Gastroesophageal sphincter (tissue), 4 donors: ENCODE data around the gene RECK. TPM values are rescaled to one million over a fixed set of nuclear protein-coding genes. Genes with fewer than 3 reads are reported as not detected.

Experiments
- ATAC-seq: fragments of 150-250 bp; one replicate; pipeline ENCODE4 v1.9.1; 2016; ENCODE audit warnings: mild to moderate bottlenecking, moderate library complexity
- H3K27ac ChIP-seq, 4 donors: fragments of 200-600 bp; sonication (generic) in 3 of 4; 1 replicate in 3 of 4; 2 replicates in 1 of 4; pipeline ENCODE4 v1.5.1; 2016 to 2019
- H3K27me3 ChIP-seq: fragments of 200-600 bp; sonication (generic); one replicate; pipeline ENCODE4 v1.5.1; 2019
- H3K36me3 ChIP-seq, 2 donors: fragments of 200-600 bp; sonication (generic); one replicate each; pipeline ENCODE4 v1.5.1; 2019; ENCODE audit warnings: control low read depth in 1 of 2
- H3K4me1 ChIP-seq, 3 donors: fragments of 200-600 bp; sonication (generic); 1 replicate in 2 of 3; 2 replicates in 1 of 3; pipeline ENCODE4 v1.5.1; 2016 to 2019; ENCODE audit warnings: control low read depth in 2 of 3
- H3K4me3 ChIP-seq, 2 donors: fragments of 200-600 bp; sonication (generic); one replicate each; pipeline ENCODE4 v1.5.1; 2019; ENCODE audit warnings: mild to moderate bottlenecking in 1 of 2, moderate library complexity in 1 of 2
- H3K9me3 ChIP-seq, 3 donors: fragments of 200-600 bp; sonication (generic); one replicate each; pipeline ENCODE4 v1.5.1; 2017 to 2019; ENCODE audit warnings: control low read depth in 2 of 3
- EP300 ChIP-seq: sonication (generic); formaldehyde crosslinking; IDR thresholded peaks from one replicate; pipeline ENCODE4 v1.6.1; 2017; ENCODE audit warnings: antibody characterized with exemption, mild to moderate bottlenecking
- POLR2A ChIP-seq, 2 donors: fragments of 450-650 bp; IDR thresholded peaks; one replicate each; pipeline ENCODE4 v1.6.1; 2017; ENCODE audit warnings: antibody characterized with exemption in 2 of 2, mild to moderate bottlenecking in 2 of 2, moderate library complexity in 1 of 2
- POLR2AphosphoS5 ChIP-seq: sonication (generic); formaldehyde crosslinking; IDR thresholded peaks from one replicate; pipeline ENCODE4 v1.6.1; 2017; ENCODE audit warnings: antibody characterized with exemption
- WGBS, 2 donors: methylation state at CpG; one replicate each; pipeline ENCODE4 v1.1.5; 2018; ENCODE audit warnings: low coverage in 1 of 2; 5-methylcytosine and 5-hydroxymethylcytosine counted together
- total RNA-seq, 4 donors: library from RNA; depleted of rRNA; stranded (reverse); fragments of >200 nt; gene quantifications; one replicate each; pipeline ENCODE4 v1.1.0, GENCODE V29; 2016
- TF ChIP-seq, protein P1 (sequence below), 4 experiments: fragments of 200-600 bp in 2 of 4; fragments of 450-650 bp in 2 of 4; sonication (generic) in 1 of 4; IDR thresholded peaks; one replicate each; pipeline ENCODE4 v1.5.1; 2017 to 2019; ENCODE audit warnings: antibody characterized with exemption in 4 of 4, mild to moderate bottlenecking in 2 of 4, moderate library complexity in 2 of 4

RECK gene
- total RNA-seq, 4 donors from 2014 or later: 12.6 to 29.5 (median 18.6) TPM

DNA sequence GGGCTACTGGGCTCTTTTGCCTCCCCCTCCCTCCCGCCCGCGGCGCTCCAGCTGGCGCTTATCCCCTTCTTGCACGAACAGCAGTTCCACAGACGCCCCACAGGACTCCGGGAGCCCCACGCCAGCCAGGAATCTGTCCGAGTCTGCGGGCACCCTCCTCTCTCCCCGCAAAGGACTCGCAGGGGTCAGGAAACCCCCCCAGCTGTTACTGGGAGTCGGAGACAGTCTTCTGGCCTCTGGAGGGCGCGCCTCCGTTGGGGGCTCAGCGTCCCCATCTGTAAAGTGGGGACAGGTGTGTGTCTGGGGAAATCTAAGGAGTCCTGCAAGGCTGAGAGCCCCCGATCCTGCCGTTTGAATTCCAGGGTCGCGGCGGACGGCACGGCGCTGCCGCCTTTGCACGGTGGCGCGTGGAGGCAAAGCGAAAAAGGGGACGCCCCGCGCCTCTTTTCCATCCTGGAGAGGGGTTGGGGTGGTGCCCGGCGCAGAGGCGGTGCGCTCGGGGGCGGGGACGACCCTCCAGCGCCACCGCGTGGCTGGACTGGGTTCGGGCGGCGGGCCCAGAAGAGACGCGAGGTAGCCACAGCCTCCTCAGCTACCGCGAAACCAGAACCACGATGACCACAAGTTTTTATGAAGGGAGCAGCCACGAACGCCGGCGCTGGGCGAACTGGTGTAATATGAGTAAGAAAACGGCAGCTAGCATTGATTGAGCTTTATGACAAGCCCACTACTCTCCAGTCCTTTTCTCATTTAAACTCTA, 129.6 kb downstream of the RECK start:
- no peaks in the 10 kb centered on the region for H3K9me3 ChIP-seq
- WGBS, 2 donors: 1% methylated on average over 20 of the region's 58 CpGs; no CpG with 5 or more reads in 1 of the 2 donors
- no peaks in the 10 kb centered on the region for H3K36me3 ChIP-seq
- TF ChIP-seq EP300 (no peak), POLR2AphosphoS5 (peak; percentile 57)
- TF ChIP-seq, protein P1, sequence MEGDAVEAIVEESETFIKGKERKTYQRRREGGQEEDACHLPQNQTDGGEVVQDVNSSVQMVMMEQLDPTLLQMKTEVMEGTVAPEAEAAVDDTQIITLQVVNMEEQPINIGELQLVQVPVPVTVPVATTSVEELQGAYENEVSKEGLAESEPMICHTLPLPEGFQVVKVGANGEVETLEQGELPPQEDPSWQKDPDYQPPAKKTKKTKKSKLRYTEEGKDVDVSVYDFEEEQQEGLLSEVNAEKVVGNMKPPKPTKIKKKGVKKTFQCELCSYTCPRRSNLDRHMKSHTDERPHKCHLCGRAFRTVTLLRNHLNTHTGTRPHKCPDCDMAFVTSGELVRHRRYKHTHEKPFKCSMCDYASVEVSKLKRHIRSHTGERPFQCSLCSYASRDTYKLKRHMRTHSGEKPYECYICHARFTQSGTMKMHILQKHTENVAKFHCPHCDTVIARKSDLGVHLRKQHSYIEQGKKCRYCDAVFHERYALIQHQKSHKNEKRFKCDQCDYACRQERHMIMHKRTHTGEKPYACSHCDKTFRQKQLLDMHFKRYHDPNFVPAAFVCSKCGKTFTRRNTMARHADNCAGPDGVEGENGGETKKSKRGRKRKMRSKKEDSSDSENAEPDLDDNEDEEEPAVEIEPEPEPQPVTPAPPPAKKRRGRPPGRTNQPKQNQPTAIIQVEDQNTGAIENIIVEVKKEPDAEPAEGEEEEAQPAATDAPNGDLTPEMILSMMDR (IDR thresholded peaks at IDR 0.05): peak in 3 of 4 experiments; percentile 90 to 94 (median 92)
- ATAC-seq: peak; percentile 92
- H3K4me3 ChIP-seq: peak overlapping the region; percentile 26 to 56
- H3K4me1 ChIP-seq: peaks cover 5 to 55% (median 14%) of the 10 kb centered on the region in 3 donors
- no peaks in the 10 kb centered on the region for H3K27me3 ChIP-seq
- H3K27ac ChIP-seq: peak overlapping the region; percentile 7 to 90 (median 84)

DNA sequence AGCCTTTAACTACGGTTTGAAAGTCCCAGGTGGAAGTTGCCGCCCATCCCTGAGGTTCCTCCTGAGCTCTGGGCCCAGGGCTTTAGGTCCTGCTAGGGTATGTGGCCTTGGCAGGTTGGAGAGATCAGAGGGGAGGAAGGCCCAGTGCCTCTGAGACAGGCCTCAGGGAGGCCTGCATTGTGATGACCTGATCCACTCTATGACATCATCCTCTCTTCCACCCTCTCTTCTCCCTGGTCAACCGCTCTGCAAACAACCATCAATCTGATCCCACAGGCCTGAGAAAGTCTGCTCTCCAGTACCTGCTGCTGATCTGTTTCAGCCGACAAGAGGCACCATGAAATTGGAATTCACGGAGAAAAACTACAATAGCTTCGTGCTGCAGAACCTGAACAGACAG, 132.5 kb downstream of the RECK start, which contains the start of gene CCIN:
Gene CCIN, plus strand, starts transcription at position 223 of the 400 bp plus-strand sequence. Its CDS starts 115 bp downstream, at position 338.
- no peaks in the 10 kb centered on the region for H3K36me3 ChIP-seq
- TF ChIP-seq, protein P1 (IDR thresholded peaks at IDR 0.05): no peak
- no peak for TF ChIP-seq POLR2A (IDR thresholded peaks at IDR 0.05)
- no peak for TF ChIP-seq EP300
- no peak for TF ChIP-seq POLR2AphosphoS5
- ATAC-seq: no peak
- no peak within 1 kb of the TSS for H3K4me3 ChIP-seq
- H3K4me1 ChIP-seq: peaks cover 0 to 30% (median 0%) of the 10 kb centered on the region in 3 donors
- H3K27me3 ChIP-seq: no peaks in the 10 kb centered on the region
- 87 to 92% methylated on average over 3 to 4 of the region's 6 CpGs for WGBS, 2 donors
- no peak within 1 kb of the TSS for H3K27ac ChIP-seq
- no peaks in the 10 kb centered on the region for H3K9me3 ChIP-seq

DNA sequence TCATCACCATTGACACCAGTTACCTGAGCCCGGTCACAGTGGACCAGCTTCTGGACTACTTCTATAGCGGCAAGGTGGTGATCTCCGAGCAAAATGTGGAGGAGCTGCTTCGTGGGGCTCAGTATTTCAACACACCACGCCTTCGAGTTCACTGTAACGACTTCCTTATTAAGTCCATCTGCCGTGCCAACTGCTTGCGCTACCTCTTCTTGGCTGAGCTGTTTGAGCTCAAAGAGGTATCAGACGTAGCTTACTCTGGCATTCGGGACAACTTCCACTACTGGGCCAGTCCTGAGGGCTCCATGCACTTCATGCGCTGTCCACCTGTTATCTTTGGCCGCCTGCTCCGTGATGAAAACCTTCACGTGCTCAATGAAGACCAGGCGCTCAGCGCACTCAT, 133.0 kb downstream of the RECK start:
- peaks cover 0 to 25% (median 0%) of the 10 kb centered on the region in 3 donors for H3K4me1 ChIP-seq
- H3K9me3 ChIP-seq: no peaks in the 10 kb centered on the region
- H3K36me3 ChIP-seq: no peaks in the 10 kb centered on the region
- TF ChIP-seq EP300: no peak
- no peak for TF ChIP-seq POLR2AphosphoS5
- no peak for TF ChIP-seq POLR2A (IDR thresholded peaks at IDR 0.05)
- TF ChIP-seq, protein P1 (IDR thresholded peaks at IDR 0.05): no peak
- H3K4me3 ChIP-seq: no peak overlapping the region
- H3K27me3 ChIP-seq: no peaks in the 10 kb centered on the region
- H3K27ac ChIP-seq: no peak overlapping the region
- no peak for ATAC-seq
- 95 to 96% methylated on average over 9 to 16 of the region's 17 CpGs for WGBS, 2 donors

DNA sequence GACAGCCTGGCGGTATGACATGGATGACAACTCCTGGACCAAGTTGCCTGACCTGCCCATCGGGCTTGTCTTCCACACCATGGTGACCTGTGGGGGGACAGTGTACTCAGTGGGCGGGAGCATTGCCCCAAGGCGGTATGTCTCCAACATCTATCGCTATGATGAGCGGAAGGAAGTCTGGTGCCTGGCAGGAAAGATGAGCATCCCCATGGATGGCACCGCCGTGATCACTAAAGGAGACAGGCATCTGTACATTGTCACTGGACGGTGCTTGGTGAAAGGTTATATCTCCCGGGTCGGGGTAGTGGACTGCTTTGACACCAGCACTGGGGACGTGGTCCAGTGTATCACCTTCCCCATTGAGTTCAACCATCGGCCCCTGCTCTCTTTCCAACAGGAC, 133.8 kb downstream of the RECK start:
- Histone ChIP-seq H3K36me3 (no peaks in the 10 kb centered on the region), H3K4me3 (no peak overlapping the region), H3K9me3 (no peaks in the 10 kb centered on the region), H3K4me1 (peaks cover 0 to 17% (median 0%) of the 10 kb centered on the region in 3 donors), H3K27me3 (no peaks in the 10 kb centered on the region), H3K27ac (no peak overlapping the region)
- TF ChIP-seq POLR2A (IDR thresholded peaks at IDR 0.05): no peak
- TF ChIP-seq, protein P1 (IDR thresholded peaks at IDR 0.05): no peak
- no peak for TF ChIP-seq EP300
- TF ChIP-seq POLR2AphosphoS5: no peak
- WGBS, 2 donors: 88 to 100% methylated on average over 1 to 6 of the region's 13 CpGs
- no peak for ATAC-seq

DNA sequence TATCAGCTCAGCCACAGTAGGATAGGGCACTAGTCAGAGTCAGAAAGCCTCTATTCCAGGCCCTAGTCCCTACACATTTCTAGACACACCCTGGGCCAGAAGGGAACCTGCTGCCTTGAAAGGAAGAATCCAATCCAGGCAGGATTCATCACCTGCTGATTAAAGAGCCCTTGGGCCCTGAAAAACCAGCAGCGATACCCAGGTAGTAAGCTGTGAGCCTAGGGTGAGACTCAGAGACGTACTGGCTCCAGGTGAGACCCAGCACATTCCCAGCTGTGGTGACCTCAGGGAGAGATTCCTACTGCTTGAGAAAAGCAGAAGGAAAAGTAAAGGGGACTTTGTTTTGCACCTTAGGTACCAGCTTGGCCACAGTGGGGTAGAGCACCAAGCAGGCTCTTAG, 137.1 kb downstream of the RECK start:
- 100% methylated on average over 2 of the region's 2 CpGs; no CpG with 5 or more reads in 1 of the 2 donors for WGBS, 2 donors
- TF ChIP-seq, protein P1 (IDR thresholded peaks at IDR 0.05): no peak
- TF ChIP-seq EP300 (no peak), POLR2AphosphoS5 (no peak), POLR2A (IDR thresholded peaks at IDR 0.05) (no peak)
- ATAC-seq: no peak
- H3K4me3 ChIP-seq: no peak overlapping the region
- no peaks in the 10 kb centered on the region for H3K4me1 ChIP-seq
- H3K36me3 ChIP-seq: no peaks in the 10 kb centered on the region
- H3K9me3 ChIP-seq: no peaks in the 10 kb centered on the region
- H3K27ac ChIP-seq: no peak overlapping the region
- H3K27me3 ChIP-seq: no peaks in the 10 kb centered on the region
